ENCODE results near the gene CAP2.

CAP2 gene

DNA sequence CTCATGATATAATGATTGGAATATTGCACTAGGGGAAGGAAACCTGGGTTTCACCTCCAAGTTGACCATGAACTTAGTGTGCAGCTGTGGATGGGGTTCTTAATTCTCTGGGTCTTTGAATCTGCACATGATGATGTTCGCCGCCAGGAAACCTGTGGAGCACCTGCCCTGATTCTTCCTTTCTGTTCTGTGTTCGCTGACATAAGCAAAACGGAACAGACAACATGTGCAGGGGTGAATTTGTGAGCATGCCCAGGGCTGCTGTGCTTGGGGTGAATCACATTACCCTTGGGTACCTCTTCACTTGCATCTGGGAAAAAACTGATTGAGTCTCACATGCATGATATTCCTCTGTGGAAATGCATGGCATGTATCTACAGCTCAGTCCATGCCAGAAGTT lies 48.8 kb downstream of the CAP2 start:
- no peak for DNase-seq

- no peak for DNase-seq
Measured at GRCh38 chr6:17446713-17447112, 53.3 kb downstream of the CAP2 start.

DNA sequence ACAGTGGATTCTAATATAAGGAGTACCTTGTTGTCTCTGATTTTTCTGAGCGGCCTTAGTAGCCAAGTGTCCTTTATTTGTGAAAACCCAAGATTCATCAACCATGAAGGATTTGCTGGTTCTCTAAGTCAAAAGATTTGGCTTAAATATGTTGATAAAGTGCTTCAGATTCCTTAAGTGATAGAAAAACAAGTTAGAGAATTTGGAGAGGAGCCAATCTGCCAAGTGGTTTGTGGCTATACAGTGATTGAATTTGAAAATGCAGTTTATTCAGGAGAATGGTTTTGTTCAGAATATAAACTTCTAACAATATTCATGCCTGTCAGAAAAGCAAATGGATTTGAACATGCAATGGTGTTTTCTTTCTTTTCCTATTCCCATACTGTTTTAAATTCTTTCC lies 54.8 kb downstream of the CAP2 start:
- DNase-seq = no peak

GRCh38 chr6:17450397-17450796 lies 57.0 kb downstream of the CAP2 start:
- DNase-seq = no peak

DNA sequence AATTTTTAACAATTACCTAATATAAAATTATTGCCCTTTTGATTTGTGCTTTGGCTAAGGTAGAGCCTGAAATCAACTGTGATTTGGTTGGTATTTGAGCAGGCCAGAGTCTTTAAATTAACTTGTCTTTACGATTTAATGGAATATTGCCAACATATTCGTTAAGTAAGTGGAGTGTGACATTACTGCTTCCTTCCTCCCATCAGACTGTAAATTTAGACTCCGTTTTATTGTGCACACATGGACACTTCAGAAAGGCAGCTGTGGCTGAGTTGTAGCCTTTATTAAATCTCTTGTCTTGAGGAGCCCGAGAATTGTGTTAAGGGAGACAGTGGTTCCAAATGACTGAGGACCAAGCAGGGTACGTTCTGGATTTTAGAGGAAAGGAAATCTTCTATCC lies 57.4 kb downstream of the CAP2 start:
- no peak for DNase-seq

GRCh38 chr6:17452096-17452495 lies 58.7 kb downstream of the CAP2 start:
- no peak for DNase-seq

- no peak for DNase-seq
Measured at GRCh38 chr6:17454316-17455005, 61.1 kb downstream of the CAP2 start.

DNA sequence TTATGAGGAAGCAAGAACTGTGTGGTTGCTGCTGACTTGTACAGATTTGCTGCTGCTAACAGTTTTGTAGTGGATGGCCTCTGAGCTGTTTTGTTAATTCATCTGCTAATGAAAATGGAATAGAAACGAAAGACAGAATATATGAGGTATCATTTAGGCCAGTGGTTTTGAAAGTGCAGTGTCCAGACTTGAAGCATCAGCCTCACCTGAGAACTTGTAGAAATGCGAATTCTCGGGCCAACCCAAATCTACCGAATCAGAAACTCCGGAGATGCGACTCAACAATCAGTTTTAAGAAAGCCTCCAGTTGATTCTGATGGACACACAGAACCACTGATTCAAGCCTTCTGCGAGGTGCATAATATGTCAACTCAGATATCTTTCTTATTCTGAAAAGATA lies 62.5 kb downstream of the CAP2 start:
- no peak for DNase-seq

- DNase-seq = no peak
Measured at GRCh38 chr6:17456711-17457110, 63.3 kb downstream of the CAP2 start.

DNA sequence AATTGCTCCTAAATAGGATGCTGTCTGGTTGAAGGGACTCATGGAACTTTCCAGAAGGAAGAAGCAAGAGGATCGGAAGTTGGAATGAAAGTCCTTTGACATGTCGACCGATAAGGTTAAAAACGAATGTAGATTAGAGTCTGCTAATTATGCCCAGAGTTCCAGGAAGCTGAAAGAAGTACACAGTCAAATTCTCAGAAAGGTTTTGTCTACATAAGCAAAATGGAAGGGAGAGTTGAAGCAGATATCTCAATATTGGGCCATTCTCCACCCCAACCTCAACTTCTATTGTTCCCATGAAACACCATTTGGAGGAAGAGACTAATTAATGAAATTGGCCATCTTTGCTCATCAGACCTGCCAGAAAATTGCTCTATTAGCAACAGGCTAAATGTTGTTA lies 64.0 kb downstream of the CAP2 start:
- no peak for DNase-seq

DNA sequence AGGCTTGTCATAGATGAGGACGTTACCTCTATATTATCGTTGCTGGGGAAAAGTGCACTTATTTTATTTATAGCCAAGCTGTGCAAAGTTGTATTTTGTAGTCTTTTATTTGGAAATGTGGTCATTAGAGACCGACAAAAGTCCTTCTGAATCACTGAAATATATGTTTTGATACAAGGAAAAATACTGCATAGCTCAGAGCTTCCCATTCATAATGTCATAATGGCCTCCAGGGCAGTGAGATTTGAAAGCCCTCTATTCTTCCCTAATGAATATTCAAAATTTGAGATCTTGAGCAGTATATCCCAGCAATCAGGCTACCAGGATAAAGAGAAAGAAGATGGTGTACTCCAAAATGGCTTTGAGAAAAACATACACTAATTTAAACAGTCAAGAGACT lies 64.6 kb downstream of the CAP2 start:
- no peak for DNase-seq

DNA sequence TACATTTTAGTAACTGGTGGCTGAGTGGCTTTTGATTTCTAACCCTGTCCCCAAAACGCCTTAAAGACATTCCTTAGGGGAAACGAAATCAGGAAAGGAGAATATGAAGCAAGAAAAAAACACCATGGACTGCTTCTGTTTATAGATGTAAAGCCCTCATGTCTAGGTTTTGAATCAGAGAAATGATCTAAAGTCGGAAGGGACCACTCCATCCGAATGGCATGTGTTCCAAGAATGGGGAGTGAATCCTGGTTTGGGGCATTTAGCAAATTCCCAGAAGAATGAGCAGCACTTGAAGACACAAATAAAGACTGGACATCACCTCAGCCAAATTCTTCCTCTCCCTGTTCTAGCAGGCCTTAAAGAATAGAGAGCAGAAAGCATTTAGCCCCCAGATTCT lies 65.6 kb downstream of the CAP2 start:
- no peak for DNase-seq

DNA sequence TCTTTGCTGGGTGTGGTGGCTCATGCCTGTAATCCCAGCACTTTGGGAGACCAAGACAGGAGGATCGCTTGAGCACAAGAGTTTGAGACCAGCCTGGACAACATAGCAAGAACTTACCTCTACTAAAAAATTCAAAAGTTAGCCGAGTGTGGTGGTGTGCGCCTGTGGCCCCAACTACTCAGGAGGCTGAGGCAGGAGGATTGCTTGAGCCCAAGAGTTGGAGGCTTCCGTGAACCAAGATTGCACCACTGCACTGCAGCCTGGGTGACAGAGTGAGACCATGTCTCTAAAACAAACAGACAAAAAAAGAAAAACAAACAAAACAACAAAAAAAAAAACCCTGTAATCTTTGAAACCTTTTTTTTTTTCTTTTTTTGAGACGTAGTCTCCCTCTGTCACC lies 67.5 kb downstream of the CAP2 start:
- DNase-seq = no peak

- DNase-seq = no peak
Measured at GRCh38 chr6:17466147-17466546, 72.8 kb downstream of the CAP2 start.

DNA sequence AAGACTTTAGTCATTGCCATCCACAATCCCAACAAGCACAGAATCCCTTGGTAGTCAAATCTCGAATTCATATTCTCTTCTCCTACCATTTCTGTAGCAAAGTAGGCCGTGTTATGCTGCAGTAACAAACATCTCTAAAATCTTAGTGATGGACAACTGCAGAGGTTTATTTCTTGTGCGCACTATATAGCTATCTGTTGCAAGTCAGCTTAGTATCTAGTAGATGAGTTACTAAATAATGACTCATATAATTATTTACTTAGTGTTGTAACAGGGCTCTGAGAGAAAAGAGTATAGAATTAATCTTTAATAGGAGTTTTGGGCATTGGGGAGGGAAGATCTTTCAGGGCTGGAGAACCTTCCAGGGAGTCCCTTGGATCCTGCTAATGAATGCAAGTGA lies 73.3 kb downstream of the CAP2 start:
- no peak for DNase-seq

- DNase-seq = no peak
Measured at GRCh38 chr6:17469006-17469832, 75.8 kb downstream of the CAP2 start.

- no peak for DNase-seq
Measured at GRCh38 chr6:17470202-17470937, 77.0 kb downstream of the CAP2 start.

GRCh38 chr6:17470938-17471327 lies 77.5 kb downstream of the CAP2 start:
- no peak for DNase-seq

- DNase-seq = no peak
Measured at GRCh38 chr6:17472653-17473183, 79.3 kb downstream of the CAP2 start.

DNA sequence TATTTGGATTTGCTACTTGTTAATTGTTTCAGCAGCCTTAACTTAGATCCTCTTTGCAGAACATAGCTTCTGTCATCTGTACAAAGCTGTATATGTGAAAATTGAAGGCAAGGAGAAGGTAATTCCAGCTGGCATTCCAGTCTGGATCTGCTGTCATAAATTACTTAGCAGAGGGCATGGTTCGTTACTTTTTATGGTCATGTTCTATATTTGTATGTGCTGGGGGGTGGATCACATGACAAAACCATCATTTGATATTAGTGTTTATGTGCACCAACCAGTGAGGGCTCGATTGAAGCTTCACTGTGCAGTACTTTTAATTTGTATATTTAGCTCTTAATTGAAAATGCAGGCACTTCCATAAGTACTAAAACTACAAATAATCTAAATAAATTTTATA lies 80.2 kb downstream of the CAP2 start:
- no peak for DNase-seq

GRCh38 chr6:17474289-17474688 lies 80.9 kb downstream of the CAP2 start:
- no peak for DNase-seq

DNA sequence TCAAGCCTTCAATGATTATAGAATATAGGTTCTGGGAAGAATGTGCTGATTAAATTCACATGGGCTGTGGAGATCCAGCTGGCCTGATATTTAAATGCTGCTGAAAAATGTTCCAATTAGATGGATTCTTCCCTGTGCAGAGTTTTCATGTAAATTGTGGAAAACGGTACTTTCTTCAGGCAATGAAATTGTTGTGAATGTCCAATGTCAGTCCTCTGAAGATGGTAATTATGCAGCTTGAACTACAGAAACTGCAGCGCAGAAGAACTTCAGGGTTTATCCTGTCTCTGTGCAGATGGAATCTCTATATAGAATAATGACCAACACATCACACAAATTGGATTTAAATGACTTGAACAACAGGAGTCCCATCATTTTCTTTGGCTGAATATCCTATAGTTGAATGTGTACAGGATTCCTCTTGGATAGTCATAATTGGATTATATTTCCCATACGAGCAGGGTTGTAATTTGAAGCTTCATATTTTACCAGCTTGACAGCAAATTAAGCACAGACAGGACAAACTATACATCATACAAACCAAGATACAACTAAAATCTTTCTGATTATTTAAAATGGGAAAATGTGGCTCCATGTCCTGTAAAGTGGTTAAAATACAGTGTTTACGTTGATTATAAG lies 82.3 kb downstream of the CAP2 start:
- no peak for DNase-seq

DNA sequence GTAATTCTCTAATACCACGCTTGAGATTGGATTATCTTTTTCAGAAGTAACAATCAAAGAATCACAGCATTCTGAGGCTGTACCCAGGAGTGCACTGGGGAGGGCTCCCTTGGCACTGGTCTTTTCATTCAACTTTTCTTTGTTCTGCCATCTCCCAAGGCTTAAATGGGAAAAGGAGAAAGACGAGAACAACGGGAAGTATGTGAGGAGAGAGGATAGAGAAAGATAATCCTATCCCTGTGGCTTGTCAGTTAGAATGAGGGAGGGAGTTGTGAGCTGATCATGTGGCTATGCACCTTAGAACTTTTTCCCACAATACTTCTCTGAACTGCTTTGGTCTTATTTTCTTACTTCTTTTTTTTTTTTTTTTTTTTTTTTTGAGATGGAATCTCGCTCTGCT lies 83.1 kb downstream of the CAP2 start:
- DNase-seq = no peak
